GM19467 (cell line): ENCODE results near the gene MYZAP.
"Not testable (repeated sequence)": the region's sequence is repeated elsewhere in the genome, so short reads cannot be mapped to it uniquely, and the experiment has no call there.

Source experiments
- ATAC-seq: cut with Tn5 transposase; IDR thresholded peaks from one replicate; pipeline ENCODE4 v1.9.1; 2021; ENCODE audit warnings: mild to moderate bottlenecking, moderate library complexity; ENCODE audit not compliant: unreplicated experiment

The MYZAP gene

GRCh38 chr15:57592426-57592825, 722 bp downstream of the MYZAP start:
- ATAC-seq, result no peak

GRCh38 chr15:57592836-57593420, 1.2 kb downstream of the MYZAP start:
- ATAC-seq, result no peak

- no peak for ATAC-seq
These were observed 2.8 kb downstream of the MYZAP start for GRCh38 chr15:57594479-57594878.

- ATAC-seq, result no peak
These were observed 3.5 kb downstream of the MYZAP start for GRCh38 chr15:57595011-57595866.

GRCh38 chr15:57596301-57596855, 4.7 kb downstream of the MYZAP start:
- ATAC-seq, result no peak

GRCh38 chr15:57596978-57597377, 5.3 kb downstream of the MYZAP start:
- no peak for ATAC-seq

- no peak for ATAC-seq
These were observed 5.7 kb downstream of the MYZAP start for GRCh38 chr15:57597431-57597830.

GRCh38 chr15:57598346-57598745, 6.6 kb downstream of the MYZAP start:
- no peak for ATAC-seq

GRCh38 chr15:57599296-57599810, 7.6 kb downstream of the MYZAP start:
- no peak for ATAC-seq

- no peak for ATAC-seq
These were observed 8.5 kb downstream of the MYZAP start for GRCh38 chr15:57600197-57600596.

GRCh38 chr15:57604507-57604906, 12.8 kb downstream of the MYZAP start:
- no peak for ATAC-seq

GRCh38 chr15:57605491-57605890, 13.8 kb downstream of the MYZAP start:
- ATAC-seq, result no peak

- ATAC-seq, result no peak
These were observed 14.3 kb downstream of the MYZAP start for GRCh38 chr15:57606048-57606447.

- ATAC-seq, result no peak
These were observed 15.1 kb downstream of the MYZAP start for GRCh38 chr15:57606816-57607215.

- ATAC-seq, result no peak
These were observed 15.9 kb downstream of the MYZAP start for GRCh38 chr15:57607570-57608000.

GRCh38 chr15:57609805-57610529, 18.3 kb downstream of the MYZAP start:
- no peak for ATAC-seq

GRCh38 chr15:57611123-57611522, 19.4 kb downstream of the MYZAP start:
- ATAC-seq, result no peak

GRCh38 chr15:57611938-57612337, 20.2 kb downstream of the MYZAP start:
- no peak for ATAC-seq

- no peak for ATAC-seq
These were observed 22.5 kb downstream of the MYZAP start for GRCh38 chr15:57614241-57614640.

- ATAC-seq, result not testable (repeated sequence)
These were observed 24.3 kb downstream of the MYZAP start for GRCh38 chr15:57615951-57616496.

- ATAC-seq, result no peak
These were observed 26.6 kb downstream of the MYZAP start for GRCh38 chr15:57618325-57618724.
